T-helper 1 cell treated with Interleukin-12 subunit alpha and Interleukin-12 subunit beta and Interleukin-4 antibody, amounts not matched to agents 30 ng/mL and 1 ng/mL, for 36 hours (primary cell): ENCODE results near the gene FGF16. TPM values are rescaled to one million over a fixed set of nuclear protein-coding genes. Genes with fewer than 3 reads are reported as not detected.
"Not testable (repeated sequence)": the region's sequence is repeated elsewhere in the genome, so short reads cannot be mapped to it uniquely, and the experiment has no call there.

Source experiments
- intact Hi-C: fragments of 100-400 bp; cut with micrococcal nuclease; formaldehyde crosslinking; loops from one replicate; pipeline ENCODE4 v1.15.1; 2024
- total RNA-seq: library from RNA; stranded (reverse); gene quantifications from 2 replicates; pipeline ENCODE4 v1.2.3, GENCODE V29; 2022

FGF16 gene
- total RNA-seq, 1 donor from 2014 or later = not detected

- intact Hi-C loops = loop anchor here (10.0 kb wide), 2 partner anchors 449 to 579 kb away; partner anchors contain the start of genes COX7B and MAGT1
Measured at GRCh38 chrX:77446029-77446585, 1.1 kb upstream of the FGF16 start.

GRCh38 chrX:77447653-77448569 is 722 bp downstream of the FGF16 start:
- intact Hi-C loops = loop anchor here (10.0 kb wide), 2 partner anchors 447 to 577 kb away; partner anchors contain the start of genes COX7B and MAGT1

- intact Hi-C loops = no loop called here
Measured at GRCh38 chrX:77450415-77450814, 3.2 kb downstream of the FGF16 start.

GRCh38 chrX:77450996-77451395 is 3.8 kb downstream of the FGF16 start:
- intact Hi-C loops = no loop called here

- intact Hi-C loops = no loop called here
Measured at GRCh38 chrX:77453190-77453589, 6.0 kb downstream of the FGF16 start.

GRCh38 chrX:77455437-77455836 is 8.2 kb downstream of the FGF16 start:
- intact Hi-C loops = no loop called here

- intact Hi-C loops = no loop called here
Measured at GRCh38 chrX:77484045-77484444, 36.9 kb downstream of the FGF16 start.

GRCh38 chrX:77493677-77494553 is 46.7 kb downstream of the FGF16 start:
- intact Hi-C loops = no loop called here

- intact Hi-C loops = not testable (repeated sequence)
Measured at GRCh38 chrX:77500164-77500563, 53.0 kb downstream of the FGF16 start.

- intact Hi-C loops = no loop called here
Measured at GRCh38 chrX:77502951-77503525, 55.8 kb downstream of the FGF16 start.

GRCh38 chrX:77505227-77505626 is 58.0 kb downstream of the FGF16 start:
- intact Hi-C loops = no loop called here
